Right cardiac atrium (tissue), 5 donors: ENCODE measurements around the gene WDR31. TPM values are rescaled to one million over a fixed set of nuclear protein-coding genes. Genes with fewer than 3 reads are reported as not detected.
"Not testable (repeated sequence)": the region's sequence is repeated elsewhere in the genome, so short reads cannot be mapped to it uniquely, and the experiment has no call there.

Experiments used
- ATAC-seq, 2 donors: fragments of 200-7000 bp; cut with Tn5 transposase; one replicate each; pipeline versions ENCODE4 v1.8.0 to v1.9.1; 2020; ENCODE audit warnings: moderate library complexity in 2 of 2, mild to moderate bottlenecking in 1 of 2
- DNase-seq, 3 donors: peaks; one replicate each; pipeline ENCODE4 v3.0.0-alpha.2; 2020
- H3K27ac ChIP-seq: one replicate; pipeline ENCODE4 v1.5.1; 2013; ENCODE audit warnings: mild to moderate bottlenecking, low read length, control low read depth, moderate library complexity
- H3K27me3 ChIP-seq: one replicate; pipeline ENCODE4 v1.6.1; 2013; ENCODE audit not compliant: control insufficient read depth, insufficient read depth
- H3K4me1 ChIP-seq: one replicate; pipeline ENCODE4 v1.6.1; 2013; ENCODE audit warnings: low read length; ENCODE audit not compliant: control insufficient read depth, insufficient read depth
- H3K4me3 ChIP-seq: one replicate; pipeline ENCODE4 v1.5.1; 2013; ENCODE audit warnings: low read length, control low read depth
- H3K9me3 ChIP-seq: one replicate; pipeline ENCODE4 v1.6.1; 2013; ENCODE audit warnings: low read length; ENCODE audit not compliant: control insufficient read depth
- WGBS: extraction: QIAGEN DNeasy Blood & Tissue Kit; methylation state at CpG from one replicate; pipeline ENCODE4 v1.1.7; 2013; 5-methylcytosine and 5-hydroxymethylcytosine counted together
- intact Hi-C, 4 donors: fragments of 100-400 bp; cut with DNase I; formaldehyde crosslinking; loops; one replicate each; pipeline versions ENCODE4 v1.11.0 to v1.14.0; 2022 to 2023
- polyA plus RNA-seq: library from polyadenylated mRNA; stranded (reverse); fragments of 200-250 nt; gene quantifications from one replicate; pipeline ENCODE4 v1.2.3, GENCODE V29; 2013
- total RNA-seq, 4 donors: library from RNA; stranded (reverse); fragmentation: NEBNext Ultra II Directional; extraction: Animal tissue kit (Norgen Biotek cat#: 25700); gene quantifications; one replicate each; pipeline ENCODE4 v1.2.1, GENCODE V29; 2021
- donor health status: healthy with polysubstance abuse.
- donor health status: DM: no; HTN: yes; CAD: no.
- donor health status: DM: no; HTN: no; CAD: no.
- donor health status: DM: no; HTN: yes; CAD: no; lungs with severe emphysema.
- donor health status: DM: yes; HTN: yes; CAD: no.

WDR31 gene
- total and polyA plus RNA-seq, 5 donors = 5.4 to 10.1 (median 7.5) TPM

- peak in 1 of 2 donors; percentile 55 for ATAC-seq
- Histone ChIP-seq H3K4me1 (no peaks in the 10 kb centered on the region), H3K9me3 (no peaks in the 10 kb centered on the region), H3K27me3 (no peaks in the 10 kb centered on the region), H3K27ac (no peak overlapping the region), H3K4me3 (no peak overlapping the region)
- DNase-seq = no peak
- intact Hi-C loops = loop anchor here in 1 of 4 donors (5.0 kb wide), 1 partner anchor 98 kb away; no protein-coding TSS in a partner anchor
- 6% methylated on average over 2 of the region's 2 CpGs for WGBS
These were observed 30.8 kb downstream of the WDR31 start for GRCh38 chr9:113309204-113309813.

GRCh38 chr9:113307396-113307975 is 32.6 kb downstream of the WDR31 start:
- WGBS = 54% methylated on average over 8 of the region's 8 CpGs
- Histone ChIP-seq H3K4me1 (no peaks in the 10 kb centered on the region), H3K27ac (no peak overlapping the region), H3K9me3 (no peaks in the 10 kb centered on the region), H3K27me3 (no peaks in the 10 kb centered on the region), H3K4me3 (no peak overlapping the region)
- no peak for ATAC-seq
- DNase-seq = no peak
- intact Hi-C loops = loop anchor here in 1 of 4 donors (5.0 kb wide), 1 partner anchor 100 kb away; no protein-coding TSS in a partner anchor

GRCh38 chr9:113306566-113306965 is 33.5 kb downstream of the WDR31 start:
- ATAC-seq (no peak), DNase-seq (no peak)
- WGBS = 79% methylated on average over 1 of the region's 1 CpG
- H3K9me3 ChIP-seq = no peaks in the 10 kb centered on the region
- no peaks in the 10 kb centered on the region for H3K27me3 ChIP-seq
- H3K4me1 ChIP-seq = no peaks in the 10 kb centered on the region
- H3K4me3 ChIP-seq = no peak overlapping the region
- H3K27ac ChIP-seq = no peak overlapping the region
- intact Hi-C loops = loop anchor here in 1 of 4 donors (5.0 kb wide), 1 partner anchor 101 kb away; no protein-coding TSS in a partner anchor

GRCh38 chr9:113302792-113303418 is 37.2 kb downstream of the WDR31 start, which contains the start of gene RNF183:
Gene RNF183, minus strand, starts transcription at chr9:113303376. Its CDS starts 5,192 bp downstream, at chr9:113298184.
- H3K9me3 ChIP-seq = no peaks in the 10 kb centered on the region
- H3K4me1 ChIP-seq = no peaks in the 10 kb centered on the region
- no peak within 1 kb of the TSS for H3K4me3 ChIP-seq
- intact Hi-C loops = no loop called here
- no peak within 1 kb of the TSS for H3K27ac ChIP-seq
- DNase-seq = no peak
- ATAC-seq = no peak
- H3K27me3 ChIP-seq = no peaks in the 10 kb centered on the region
- WGBS = 81% methylated on average over 25 of the region's 25 CpGs

- 89% methylated on average over 8 of the region's 8 CpGs for WGBS
- intact Hi-C loops = no loop called here
These were observed 38.5 kb downstream of the WDR31 start for GRCh38 chr9:113301548-113301947.

GRCh38 chr9:113299800-113300292 is 40.2 kb downstream of the WDR31 start:
- Histone ChIP-seq H3K9me3 (no peaks in the 10 kb centered on the region), H3K27ac (no peak overlapping the region), H3K4me3 (no peak overlapping the region), H3K4me1 (no peaks in the 10 kb centered on the region), H3K27me3 (no peaks in the 10 kb centered on the region)
- DNase-seq (no peak), ATAC-seq (peak in 1 of 2 donors; percentile 39)
- 25% methylated on average over 8 of the region's 8 CpGs for WGBS
- intact Hi-C loops = no loop called here

More at GRCh38 chr9:113301548-113301947, 38.5 kb downstream of the WDR31 start:
- no peak overlapping the region for H3K4me3 ChIP-seq
- H3K9me3 ChIP-seq = no peaks in the 10 kb centered on the region
- no peaks in the 10 kb centered on the region for H3K27me3 ChIP-seq
- no peak for ATAC-seq
- no peak overlapping the region for H3K27ac ChIP-seq
- no peaks in the 10 kb centered on the region for H3K4me1 ChIP-seq
- no peak for DNase-seq

GRCh38 chr9:113298924-113299770 is 40.9 kb downstream of the WDR31 start:
- Histone ChIP-seq H3K4me3 (no peak overlapping the region), H3K4me1 (no peaks in the 10 kb centered on the region), H3K9me3 (no peaks in the 10 kb centered on the region), H3K27me3 (no peaks in the 10 kb centered on the region), H3K27ac (no peak overlapping the region)
- ATAC-seq (no peak), DNase-seq (no peak)
- intact Hi-C loops = no loop called here
- WGBS = 86% methylated on average over 15 of the region's 15 CpGs

GRCh38 chr9:113298311-113298710 is 41.8 kb downstream of the WDR31 start:
- WGBS = 86% methylated on average over 8 of the region's 8 CpGs

GRCh38 chr9:113296796-113297558 is 43.1 kb downstream of the WDR31 start:
- Histone ChIP-seq H3K9me3 (no peaks in the 10 kb centered on the region), H3K4me1 (no peaks in the 10 kb centered on the region), H3K4me3 (no peak overlapping the region), H3K27me3 (no peaks in the 10 kb centered on the region), H3K27ac (no peak overlapping the region)
- DNase-seq (no peak), ATAC-seq (no peak)
- 75% methylated on average over 9 of the region's 9 CpGs for WGBS
- intact Hi-C loops = no loop called here

More at GRCh38 chr9:113298311-113298710, 41.8 kb downstream of the WDR31 start:
- H3K4me1 ChIP-seq = no peaks in the 10 kb centered on the region
- H3K4me3 ChIP-seq = no peak overlapping the region
- H3K9me3 ChIP-seq = no peaks in the 10 kb centered on the region
- no peaks in the 10 kb centered on the region for H3K27me3 ChIP-seq
- intact Hi-C loops = no loop called here
- no peak for ATAC-seq
- no peak overlapping the region for H3K27ac ChIP-seq
- no peak for DNase-seq

GRCh38 chr9:113296247-113296646 is 43.8 kb downstream of the WDR31 start:
- H3K27ac ChIP-seq, intact Hi-C loops, DNase-seq, H3K9me3 ChIP-seq, ATAC-seq, H3K4me1 ChIP-seq, H3K27me3 ChIP-seq, H3K4me3 ChIP-seq: not testable (repeated sequence)
- 88% methylated on average over 8 of the region's 8 CpGs for WGBS
